HEK293 (cell line): ENCODE measurements around the gene SGMS1.

Experiments used
- CTCF ChIP-seq: fragments of 450-650 bp; formaldehyde crosslinking; IDR thresholded peaks from 2 replicates; pipeline ENCODE4 v1.5.1; 2016; ENCODE audit warnings: missing biosample characterization, missing genetic modification characterization
- FEZF1 ChIP-seq: fragments of 450-650 bp; formaldehyde crosslinking; IDR thresholded peaks from 2 replicates; pipeline ENCODE4 v1.5.1; 2016; ENCODE audit warnings: missing biosample characterization, missing genetic modification characterization
- PATZ1 ChIP-seq: fragments of 450-650 bp; formaldehyde crosslinking; IDR thresholded peaks from 2 replicates; pipeline ENCODE4 v1.5.1; 2016; ENCODE audit warnings: missing biosample characterization, missing genetic modification characterization
- RBAK ChIP-seq: fragments of 450-650 bp; formaldehyde crosslinking; IDR thresholded peaks from 2 replicates; pipeline ENCODE4 v1.5.1; 2016; ENCODE audit warnings: missing biosample characterization, missing genetic modification characterization
- REST ChIP-seq: fragments of 450-650 bp; formaldehyde crosslinking; IDR thresholded peaks from 2 replicates; pipeline ENCODE4 v1.5.1; 2016; ENCODE audit warnings: missing biosample characterization, missing genetic modification characterization
- TRIM28 ChIP-seq: IDR thresholded peaks from 2 replicates; pipeline ENCODE4 v1.6.1; 2011; ENCODE audit warnings: low read length, control low read depth, borderline replicate concordance
- ZNF121 ChIP-seq: fragments of 450-650 bp; formaldehyde crosslinking; IDR thresholded peaks from 2 replicates; pipeline ENCODE4 v1.5.1; 2016; ENCODE audit warnings: missing biosample characterization, missing genetic modification characterization
- ZNF621 ChIP-seq: fragments of 450-650 bp; formaldehyde crosslinking; IDR thresholded peaks from 2 replicates; pipeline ENCODE4 v1.5.1; 2017; ENCODE audit warnings: missing biosample characterization, missing genetic modification characterization
- ZNF670 ChIP-seq: fragments of 450-650 bp; formaldehyde crosslinking; IDR thresholded peaks from 2 replicates; pipeline ENCODE4 v1.5.1; 2016; ENCODE audit warnings: missing biosample characterization, missing genetic modification characterization, low read depth
- ZNF677 ChIP-seq: fragments of 450-650 bp; IDR thresholded peaks from 2 replicates; pipeline ENCODE4 v1.5.0; 2018; ENCODE audit warnings: missing biosample characterization, mild to moderate bottlenecking, missing genetic modification characterization, moderate library complexity
- ZNF707 ChIP-seq: fragments of 450-650 bp; formaldehyde crosslinking; IDR thresholded peaks from 2 replicates; pipeline ENCODE4 v1.5.1; 2016; ENCODE audit warnings: missing biosample characterization, missing genetic modification characterization
- ZNF776 ChIP-seq: fragments of 450-650 bp; formaldehyde crosslinking; IDR thresholded peaks from 2 replicates; pipeline ENCODE4 v1.5.0; 2017; ENCODE audit warnings: missing biosample characterization, missing genetic modification characterization, borderline replicate concordance
- ZNF843 ChIP-seq: fragments of 450-650 bp; formaldehyde crosslinking; IDR thresholded peaks from 2 replicates; pipeline ENCODE4 v1.5.1; 2016; ENCODE audit warnings: missing biosample characterization, missing genetic modification characterization
- TF ChIP-seq, protein P1 (sequence below): fragments of 450-650 bp; formaldehyde crosslinking; conservative IDR thresholded peaks from 2 replicates; pipeline ENCODE4 v1.5.1; 2016; ENCODE audit warnings: low read depth, missing biosample characterization, missing genetic modification characterization

DNA sequence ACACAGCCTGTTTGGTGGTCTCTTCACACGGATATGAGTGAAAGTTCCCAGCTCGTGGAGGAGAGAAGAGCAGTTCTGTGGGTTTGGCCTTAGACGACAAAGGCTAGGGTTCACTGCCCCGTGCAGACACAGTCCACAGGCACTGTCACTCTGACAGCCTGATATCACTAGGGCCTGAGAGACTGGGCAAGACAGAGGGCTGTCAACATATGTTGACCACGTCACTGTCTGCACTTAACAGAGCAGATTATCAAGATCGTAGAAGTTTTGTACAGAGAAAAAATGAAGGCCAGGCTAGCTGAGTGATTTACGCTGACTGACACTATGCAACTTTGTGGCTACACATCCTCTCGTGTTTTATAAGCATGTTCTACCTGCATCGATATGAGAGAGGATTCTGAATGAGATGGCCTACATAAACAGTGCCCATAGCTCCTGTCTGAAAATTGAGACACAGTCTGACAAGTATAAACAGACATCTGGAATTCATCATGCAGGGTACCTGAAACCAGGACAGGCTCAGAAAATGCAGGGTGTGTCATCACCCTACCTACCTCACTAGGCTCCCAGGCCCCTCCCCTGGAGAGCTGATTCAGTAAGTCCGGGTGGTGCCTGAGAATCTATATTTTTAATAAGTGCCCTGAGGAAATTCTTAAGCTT, 120.0 kb downstream of the SGMS1 start:
- TF ChIP-seq CTCF (tag by site-specific recombination) (no peak), ZNF121 (tag by site-specific recombination) (no peak), ZNF677 (tag by site-specific recombination) (no peak), PATZ1 (no peak), RBAK (tag by site-specific recombination) (no peak), ZNF707 (no peak), TRIM28 (no peak), ZNF621 (tag by site-specific recombination) (no peak), ZNF843 (tag by site-specific recombination) (no peak), REST (tag by site-specific recombination) (no peak), ZNF776 (tag by site-specific recombination) (no peak), ZNF670 (tag by site-specific recombination) (no peak), FEZF1 (tag by site-specific recombination) (no peak)
- TF ChIP-seq, protein P1, sequence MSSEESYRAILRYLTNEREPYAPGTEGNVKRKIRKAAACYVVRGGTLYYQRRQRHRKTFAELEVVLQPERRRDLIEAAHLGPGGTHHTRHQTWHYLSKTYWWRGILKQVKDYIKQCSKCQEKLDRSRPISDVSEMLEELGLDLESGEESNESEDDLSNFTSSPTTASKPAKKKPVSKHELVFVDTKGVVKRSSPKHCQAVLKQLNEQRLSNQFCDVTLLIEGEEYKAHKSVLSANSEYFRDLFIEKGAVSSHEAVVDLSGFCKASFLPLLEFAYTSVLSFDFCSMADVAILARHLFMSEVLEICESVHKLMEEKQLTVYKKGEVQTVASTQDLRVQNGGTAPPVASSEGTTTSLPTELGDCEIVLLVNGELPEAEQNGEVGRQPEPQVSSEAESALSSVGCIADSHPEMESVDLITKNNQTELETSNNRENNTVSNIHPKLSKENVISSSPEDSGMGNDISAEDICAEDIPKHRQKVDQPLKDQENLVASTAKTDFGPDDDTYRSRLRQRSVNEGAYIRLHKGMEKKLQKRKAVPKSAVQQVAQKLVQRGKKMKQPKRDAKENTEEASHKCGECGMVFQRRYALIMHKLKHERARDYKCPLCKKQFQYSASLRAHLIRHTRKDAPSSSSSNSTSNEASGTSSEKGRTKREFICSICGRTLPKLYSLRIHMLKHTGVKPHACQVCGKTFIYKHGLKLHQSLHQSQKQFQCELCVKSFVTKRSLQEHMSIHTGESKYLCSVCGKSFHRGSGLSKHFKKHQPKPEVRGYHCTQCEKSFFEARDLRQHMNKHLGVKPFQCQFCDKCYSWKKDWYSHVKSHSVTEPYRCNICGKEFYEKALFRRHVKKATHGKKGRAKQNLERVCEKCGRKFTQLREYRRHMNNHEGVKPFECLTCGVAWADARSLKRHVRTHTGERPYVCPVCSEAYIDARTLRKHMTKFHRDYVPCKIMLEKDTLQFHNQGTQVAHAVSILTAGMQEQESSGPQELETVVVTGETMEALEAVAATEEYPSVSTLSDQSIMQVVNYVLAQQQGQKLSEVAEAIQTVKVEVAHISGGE (tag by site-specific recombination), result no peak
